Right lobe of liver (tissue), 4 donors: ENCODE data around the gene RETREG1.

ENCODE experiments used
- CTCF ChIP-seq, 4 donors: fragments of 200-600 bp in 3 of 4; fragments of 450-650 bp in 1 of 4; IDR thresholded peaks; one replicate each; pipeline versions ENCODE4 v1.5.1 to v1.8.0; 2016 to 2022; ENCODE audit warnings: antibody characterized with exemption in 4 of 4, mild to moderate bottlenecking in 2 of 4
- POLR2A ChIP-seq: fragments of 450-650 bp; IDR thresholded peaks from one replicate; pipeline ENCODE4 v1.6.1; 2017; ENCODE audit warnings: antibody characterized with exemption, mild to moderate bottlenecking
- donor health status: DM: no; HTN: no; CAD: no.
- donor health status: DM: no; HTN: no; CAD: no.
- donor health status: DM: no; HTN: yes; CAD: no.

GRCh38 chr5:16465544-16466432 lies 151.0 kb downstream of the RETREG1 start, which contains the start of gene ZNF622:
- TF ChIP-seq CTCF (IDR thresholded peaks at IDR 0.05) (no peak), POLR2A (peak; percentile 95)
